Osteocyte (in vitro differentiated cells): ENCODE data around the gene ZNF609. TPM values are rescaled to one million over a fixed set of nuclear protein-coding genes. Genes with fewer than 3 reads are reported as not detected.

Source experiments
- DNase-seq: peaks from one replicate; pipeline ENCODE4 v3.0.0; 2021; ENCODE audit warnings: mixed read lengths; ENCODE audit not compliant: unreplicated experiment; ENCODE audit errors: extremely low spot score
- H3K27ac Mint-ChIP-seq: one replicate; pipeline ENCODE4 v1.8.0; 2021; ENCODE audit warnings: mild to moderate bottlenecking, mixed read lengths; ENCODE audit not compliant: unreplicated experiment
- H3K27me3 Mint-ChIP-seq: one replicate; pipeline ENCODE4 v1.8.0; 2021; ENCODE audit warnings: mixed read lengths; ENCODE audit not compliant: unreplicated experiment
- H3K36me3 Mint-ChIP-seq: one replicate; pipeline ENCODE4 v1.8.0; 2021; ENCODE audit warnings: mixed read lengths; ENCODE audit not compliant: unreplicated experiment
- H3K4me1 Mint-ChIP-seq: one replicate; pipeline ENCODE4 v1.8.0; 2021; ENCODE audit warnings: mixed read lengths; ENCODE audit not compliant: unreplicated experiment
- H3K4me3 Mint-ChIP-seq: one replicate; pipeline ENCODE4 v1.8.0; 2021; ENCODE audit warnings: mild to moderate bottlenecking, moderate library complexity, mixed read lengths; ENCODE audit not compliant: unreplicated experiment
- H3K9me3 Mint-ChIP-seq: one replicate; pipeline ENCODE4 v1.8.0; 2021; ENCODE audit warnings: mixed read lengths; ENCODE audit not compliant: unreplicated experiment
- total RNA-seq: library from RNA; stranded (reverse); gene quantifications from 2 replicates; pipeline ENCODE4 v1.2.1, GENCODE V29; 2021
- TF ChIP-seq, protein P1 (sequence below): fragments of 200-600 bp; sonication (generic); IDR thresholded peaks from 2 replicates; pipeline ENCODE4 v1.5.0; 2021; ENCODE audit warnings: antibody characterized with exemption, mild to moderate bottlenecking, moderate library complexity

The ZNF609 gene
- total RNA-seq, 1 donor from 2014 or later: 31.7 TPM

DNA sequence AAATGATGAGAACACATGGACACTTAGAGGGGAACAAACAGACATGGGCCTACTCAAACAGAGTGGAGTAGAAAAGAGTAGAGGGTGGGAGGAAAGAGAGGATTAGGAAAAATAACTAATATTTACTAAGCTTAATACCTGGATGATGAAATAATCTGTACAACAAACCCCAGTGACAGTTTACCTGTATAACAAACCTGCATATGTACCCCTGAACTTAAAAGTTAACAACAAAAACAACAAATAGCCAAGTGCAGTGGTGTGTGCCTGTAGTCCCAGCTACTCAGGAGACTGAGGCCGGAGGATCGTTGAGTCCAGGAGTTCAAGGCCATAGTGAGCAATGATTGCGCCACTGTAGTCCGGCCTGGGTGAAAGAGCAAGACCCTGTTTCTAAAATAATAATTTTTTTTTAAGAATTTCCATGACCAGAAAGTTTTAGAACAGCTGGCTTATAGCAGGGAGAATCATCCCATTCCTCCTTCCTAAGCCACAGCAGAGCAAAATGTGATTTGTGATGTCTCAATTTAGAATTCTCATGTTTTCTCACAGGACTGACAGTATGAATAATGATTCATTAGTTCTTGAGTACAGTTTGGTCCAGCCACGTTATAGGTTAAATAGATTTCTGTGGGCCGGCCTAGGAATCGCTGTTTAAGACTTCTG, 150.0 kb downstream of the ZNF609 start:
- Mint-ChIP-seq H3K36me3 (no peaks in the 10 kb centered on the region), H3K4me3 (no peak overlapping the region), H3K27me3 (no peaks in the 10 kb centered on the region), H3K9me3 (no peaks in the 10 kb centered on the region), H3K4me1 (peaks cover 2% of the 10 kb centered on the region), H3K27ac (no peak overlapping the region)
- TF ChIP-seq, protein P1, sequence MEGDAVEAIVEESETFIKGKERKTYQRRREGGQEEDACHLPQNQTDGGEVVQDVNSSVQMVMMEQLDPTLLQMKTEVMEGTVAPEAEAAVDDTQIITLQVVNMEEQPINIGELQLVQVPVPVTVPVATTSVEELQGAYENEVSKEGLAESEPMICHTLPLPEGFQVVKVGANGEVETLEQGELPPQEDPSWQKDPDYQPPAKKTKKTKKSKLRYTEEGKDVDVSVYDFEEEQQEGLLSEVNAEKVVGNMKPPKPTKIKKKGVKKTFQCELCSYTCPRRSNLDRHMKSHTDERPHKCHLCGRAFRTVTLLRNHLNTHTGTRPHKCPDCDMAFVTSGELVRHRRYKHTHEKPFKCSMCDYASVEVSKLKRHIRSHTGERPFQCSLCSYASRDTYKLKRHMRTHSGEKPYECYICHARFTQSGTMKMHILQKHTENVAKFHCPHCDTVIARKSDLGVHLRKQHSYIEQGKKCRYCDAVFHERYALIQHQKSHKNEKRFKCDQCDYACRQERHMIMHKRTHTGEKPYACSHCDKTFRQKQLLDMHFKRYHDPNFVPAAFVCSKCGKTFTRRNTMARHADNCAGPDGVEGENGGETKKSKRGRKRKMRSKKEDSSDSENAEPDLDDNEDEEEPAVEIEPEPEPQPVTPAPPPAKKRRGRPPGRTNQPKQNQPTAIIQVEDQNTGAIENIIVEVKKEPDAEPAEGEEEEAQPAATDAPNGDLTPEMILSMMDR: no peak
- no peak for DNase-seq

DNA sequence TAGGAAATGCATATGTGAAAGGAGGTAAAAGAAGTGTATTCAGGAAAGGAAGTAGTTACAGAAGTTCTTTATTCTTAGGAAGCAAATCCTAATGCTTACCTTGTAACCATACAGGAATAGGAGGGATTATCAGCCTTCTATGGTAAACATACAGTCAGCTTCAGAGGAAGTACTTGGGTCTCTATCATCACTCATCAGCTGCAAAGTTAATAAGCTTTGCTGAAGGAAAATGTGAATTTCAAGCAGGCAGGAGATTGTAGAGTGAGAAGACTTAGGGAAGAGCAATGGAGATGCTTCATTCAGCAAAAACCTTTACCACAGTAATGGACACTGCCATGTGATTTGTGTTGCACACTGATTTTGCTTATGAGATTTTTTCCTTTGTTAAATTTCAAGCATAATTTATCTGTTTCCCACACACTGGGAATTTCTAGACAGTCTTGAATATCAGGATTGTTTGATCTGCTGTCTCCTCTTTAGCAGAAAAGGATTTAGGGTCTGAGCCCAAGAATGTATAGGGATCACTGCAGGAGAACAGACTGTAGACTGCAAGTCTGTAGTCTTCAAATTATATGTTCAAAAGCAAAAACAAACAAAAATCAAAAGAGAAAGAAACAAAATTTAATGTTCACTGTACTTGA, 150.8 kb downstream of the ZNF609 start:
- H3K4me3 Mint-ChIP-seq: no peak overlapping the region
- TF ChIP-seq, protein P1: no peak
- H3K36me3 Mint-ChIP-seq: no peaks in the 10 kb centered on the region
- no peak for DNase-seq
- H3K4me1 Mint-ChIP-seq: peaks cover 2% of the 10 kb centered on the region
- H3K9me3 Mint-ChIP-seq: no peaks in the 10 kb centered on the region
- H3K27me3 Mint-ChIP-seq: no peaks in the 10 kb centered on the region
- H3K27ac Mint-ChIP-seq: no peak overlapping the region

DNA sequence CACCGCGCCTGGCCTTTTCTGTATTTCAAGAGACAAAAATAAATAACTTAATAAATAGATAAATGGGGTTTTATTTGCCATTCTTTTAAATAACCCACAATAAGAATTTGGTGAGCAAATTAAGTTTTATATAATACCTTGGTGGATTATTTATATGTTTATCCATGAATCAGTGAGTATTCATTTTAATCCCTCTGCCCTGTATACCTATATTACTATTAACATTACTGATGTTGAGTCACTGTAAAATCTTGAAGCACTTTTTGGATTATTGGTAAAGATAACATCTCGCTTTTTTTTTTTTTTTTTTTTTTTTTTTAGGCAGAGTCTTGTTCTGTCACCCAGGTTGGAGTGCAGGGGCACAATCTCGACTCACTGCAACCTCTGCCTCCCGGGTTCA, 154.1 kb downstream of the ZNF609 start:
- no peaks in the 10 kb centered on the region for H3K9me3 Mint-ChIP-seq
- TF ChIP-seq, protein P1: no peak
- no peak overlapping the region for H3K27ac Mint-ChIP-seq
- H3K4me1 Mint-ChIP-seq: peaks cover 6% of the 10 kb centered on the region
- H3K27me3 Mint-ChIP-seq: no peaks in the 10 kb centered on the region
- no peak for DNase-seq
- no peaks in the 10 kb centered on the region for H3K36me3 Mint-ChIP-seq
- no peak overlapping the region for H3K4me3 Mint-ChIP-seq

DNA sequence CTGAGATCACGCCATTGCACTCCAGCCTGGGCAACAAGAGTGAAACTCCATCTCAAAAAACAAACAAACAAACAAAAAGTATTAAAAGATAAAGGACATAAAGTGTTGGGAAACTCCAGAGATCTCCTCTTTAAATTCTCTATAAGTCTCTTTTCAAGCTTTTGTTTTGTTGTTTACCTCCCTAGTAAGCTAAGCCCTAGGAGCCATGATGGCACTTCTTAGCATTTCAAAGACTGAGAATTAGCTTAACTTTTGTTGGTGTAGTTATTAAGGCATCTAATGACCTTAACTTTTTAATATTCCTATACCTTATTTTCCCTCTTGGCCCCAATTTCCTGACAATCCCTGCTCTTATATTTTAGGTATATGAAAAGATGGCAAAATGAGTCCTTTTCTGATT, 157.3 kb downstream of the ZNF609 start:
- Mint-ChIP-seq H3K4me3 (no peak overlapping the region), H3K4me1 (peaks cover 18% of the 10 kb centered on the region), H3K27me3 (no peaks in the 10 kb centered on the region), H3K9me3 (no peaks in the 10 kb centered on the region), H3K27ac (no peak overlapping the region), H3K36me3 (no peaks in the 10 kb centered on the region)
- DNase-seq: no peak
- TF ChIP-seq, protein P1: no peak

DNA sequence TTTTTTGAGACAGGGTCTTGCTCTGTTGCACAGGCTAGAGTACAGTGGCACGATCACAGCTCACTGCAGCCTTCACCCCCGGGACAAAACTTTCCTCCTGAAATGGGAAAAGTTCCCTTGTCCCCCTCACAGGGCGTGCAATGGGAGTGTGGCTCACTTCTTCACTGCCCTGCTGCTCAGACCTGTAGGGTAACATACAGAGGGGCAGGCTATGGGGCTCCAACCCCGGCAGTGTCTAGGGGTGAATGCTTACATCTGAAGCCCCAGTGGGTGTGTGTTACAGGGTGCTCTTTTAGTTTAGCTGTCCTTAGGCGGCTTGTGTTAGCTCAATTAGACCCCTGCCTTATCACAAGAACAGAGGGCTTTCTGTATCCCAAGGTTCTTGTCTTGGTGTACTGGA, 157.8 kb downstream of the ZNF609 start:
- H3K27ac Mint-ChIP-seq: no peak overlapping the region
- H3K9me3 Mint-ChIP-seq: no peaks in the 10 kb centered on the region

More for the DNA sequence above, 157.8 kb downstream of the ZNF609 start:
- no peak for DNase-seq
- Mint-ChIP-seq H3K4me3 (no peak overlapping the region), H3K4me1 (peaks cover 18% of the 10 kb centered on the region), H3K36me3 (peaks cover 2% of the 10 kb centered on the region), H3K27me3 (no peaks in the 10 kb centered on the region)
- TF ChIP-seq, protein P1: no peak
